ENCODE results near the gene CHL1.

CHL1 gene

GRCh38 chr3:284322-284721 is 87.8 kb downstream of the CHL1 start:
- H3K4me3 ChIP-seq (replicated peaks in 1 of 2; ENCODE audit: low read depth in 2 of 2, low read length in 2 of 2): no peak overlapping the region
- no peak for DNase-seq (ENCODE audit: low read depth in 2 of 2)
- TF ChIP-seq, protein P1, sequence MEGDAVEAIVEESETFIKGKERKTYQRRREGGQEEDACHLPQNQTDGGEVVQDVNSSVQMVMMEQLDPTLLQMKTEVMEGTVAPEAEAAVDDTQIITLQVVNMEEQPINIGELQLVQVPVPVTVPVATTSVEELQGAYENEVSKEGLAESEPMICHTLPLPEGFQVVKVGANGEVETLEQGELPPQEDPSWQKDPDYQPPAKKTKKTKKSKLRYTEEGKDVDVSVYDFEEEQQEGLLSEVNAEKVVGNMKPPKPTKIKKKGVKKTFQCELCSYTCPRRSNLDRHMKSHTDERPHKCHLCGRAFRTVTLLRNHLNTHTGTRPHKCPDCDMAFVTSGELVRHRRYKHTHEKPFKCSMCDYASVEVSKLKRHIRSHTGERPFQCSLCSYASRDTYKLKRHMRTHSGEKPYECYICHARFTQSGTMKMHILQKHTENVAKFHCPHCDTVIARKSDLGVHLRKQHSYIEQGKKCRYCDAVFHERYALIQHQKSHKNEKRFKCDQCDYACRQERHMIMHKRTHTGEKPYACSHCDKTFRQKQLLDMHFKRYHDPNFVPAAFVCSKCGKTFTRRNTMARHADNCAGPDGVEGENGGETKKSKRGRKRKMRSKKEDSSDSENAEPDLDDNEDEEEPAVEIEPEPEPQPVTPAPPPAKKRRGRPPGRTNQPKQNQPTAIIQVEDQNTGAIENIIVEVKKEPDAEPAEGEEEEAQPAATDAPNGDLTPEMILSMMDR (IDR thresholded peaks at IDR 0.05; ENCODE audit: low read depth, low read length): no peak

DNA sequence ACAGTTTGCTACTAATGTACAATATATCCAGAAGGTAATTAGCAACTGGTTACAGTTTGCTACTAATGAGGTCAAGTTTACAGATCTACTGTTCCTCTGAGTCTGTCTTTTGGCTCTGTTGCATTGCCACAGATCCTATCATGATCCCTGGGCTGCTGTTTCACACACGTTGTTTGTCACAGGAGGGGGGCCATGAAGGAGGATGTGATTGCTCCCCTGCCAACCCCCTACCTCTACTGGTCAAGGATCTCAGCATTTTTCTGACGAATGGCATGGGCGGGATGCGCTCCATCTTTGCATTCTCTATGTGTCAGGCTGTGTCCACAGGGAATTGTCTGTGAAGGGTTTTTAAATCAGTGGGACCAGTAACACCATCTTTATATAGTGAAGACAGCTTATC is 91.9 kb downstream of the CHL1 start:
- TF ChIP-seq, protein P1 (IDR thresholded peaks at IDR 0.05; ENCODE audit: low read depth, low read length): no peak
- no peak for DNase-seq (ENCODE audit: low read depth in 2 of 2)
- H3K4me3 ChIP-seq (replicated peaks in 1 of 2; ENCODE audit: low read depth in 2 of 2, low read length in 2 of 2): no peak overlapping the region

DNA sequence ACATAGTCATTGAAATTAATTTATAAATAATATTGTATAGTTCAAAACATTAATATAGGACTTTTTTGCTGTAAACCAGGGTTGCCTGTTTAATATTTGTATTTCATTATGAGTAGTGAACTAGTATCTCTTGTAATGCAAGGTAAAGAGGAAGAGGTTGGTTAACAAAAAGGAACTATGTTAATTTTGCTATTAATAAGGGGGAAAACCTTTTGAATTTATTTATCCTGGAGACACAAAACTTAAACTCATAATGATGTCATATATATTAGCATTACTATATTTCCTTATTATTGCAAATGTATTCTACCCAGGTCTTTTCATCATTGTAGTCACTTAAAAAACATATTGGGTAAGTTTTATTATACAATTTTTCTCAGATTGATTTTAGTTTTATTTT is 94.5 kb downstream of the CHL1 start:
- no peak for DNase-seq (ENCODE audit: low read depth in 2 of 2)
- H3K4me3 ChIP-seq (replicated peaks in 1 of 2; ENCODE audit: low read depth in 2 of 2, low read length in 2 of 2): no peak overlapping the region
- TF ChIP-seq, protein P1 (IDR thresholded peaks at IDR 0.05; ENCODE audit: low read depth, low read length): no peak

DNA sequence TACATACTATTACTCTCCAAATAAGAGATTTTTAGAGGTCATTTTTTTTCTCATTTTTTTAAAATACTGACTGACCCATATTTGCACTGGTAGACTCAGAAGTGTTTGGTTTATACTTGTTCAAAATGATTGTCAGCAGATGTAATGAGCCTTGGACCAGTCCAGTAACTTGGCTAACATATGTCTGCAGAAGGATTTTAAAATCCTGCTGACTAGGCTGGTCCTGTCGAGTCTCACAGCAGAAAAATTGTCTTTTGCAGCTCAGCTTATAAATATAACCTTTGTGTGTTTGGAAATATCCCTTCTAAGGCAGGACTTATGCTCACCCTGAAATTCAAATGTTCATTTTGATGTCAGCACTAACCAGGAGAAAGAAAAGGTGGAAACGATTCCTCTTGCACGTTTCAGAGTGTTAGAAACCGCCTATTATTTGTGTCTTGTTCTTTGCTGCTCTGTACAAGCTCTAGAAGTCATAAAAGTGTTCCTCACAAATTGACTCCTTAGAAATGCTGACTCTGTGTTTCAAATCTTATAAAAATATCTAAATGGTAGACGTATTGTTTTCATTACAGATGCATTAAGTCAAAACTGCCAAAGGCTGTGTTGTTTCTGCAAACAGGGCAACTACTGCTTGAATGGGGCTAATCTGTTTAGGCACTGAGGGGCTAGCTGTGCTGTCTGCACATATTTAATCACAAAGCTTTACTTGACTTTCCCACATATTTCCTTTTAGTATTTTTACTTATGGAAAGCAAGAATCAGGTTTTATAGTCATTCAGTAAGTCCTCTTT is 95.3 kb downstream of the CHL1 start:
- TF ChIP-seq, protein P1 (IDR thresholded peaks at IDR 0.05; ENCODE audit: low read depth, low read length): no peak
- no peak overlapping the region for H3K4me3 ChIP-seq (replicated peaks in 1 of 2; ENCODE audit: low read depth in 2 of 2, low read length in 2 of 2)
- no peak for DNase-seq (ENCODE audit: low read depth in 2 of 2)

DNA sequence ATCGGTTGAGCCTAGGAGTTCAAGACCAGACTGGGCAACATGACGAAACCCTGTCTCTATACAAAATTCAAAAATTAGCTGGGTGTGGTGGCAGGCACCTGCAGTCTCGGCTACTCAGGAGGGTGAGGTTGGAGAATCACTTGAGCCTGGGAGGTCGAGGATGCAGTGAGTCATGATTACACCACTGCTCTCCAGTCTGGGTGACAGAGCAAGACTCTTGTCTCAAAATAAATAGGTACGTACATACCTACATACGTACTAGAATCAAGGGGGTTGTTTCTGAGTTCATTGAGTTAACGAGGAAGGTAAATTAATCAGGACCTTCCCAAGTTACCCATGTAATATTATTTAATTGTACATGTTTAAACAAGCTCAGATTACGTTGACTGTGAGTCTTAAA is 97.5 kb downstream of the CHL1 start:
- no peak overlapping the region for H3K4me3 ChIP-seq (replicated peaks in 1 of 2; ENCODE audit: low read depth in 2 of 2, low read length in 2 of 2)
- TF ChIP-seq, protein P1 (IDR thresholded peaks at IDR 0.05; ENCODE audit: low read depth, low read length): no peak
- no peak for DNase-seq (ENCODE audit: low read depth in 2 of 2)

- H3K4me3 ChIP-seq (replicated peaks in 1 of 2; ENCODE audit: low read depth in 2 of 2, low read length in 2 of 2): no peak overlapping the region
- TF ChIP-seq, protein P1 (IDR thresholded peaks at IDR 0.05; ENCODE audit: low read depth, low read length): no peak
- no peak for DNase-seq (ENCODE audit: low read depth in 2 of 2)
Observed at GRCh38 chr3:294581-294980, 98.0 kb downstream of the CHL1 start.

- TF ChIP-seq, protein P1 (IDR thresholded peaks at IDR 0.05; ENCODE audit: low read depth, low read length): no peak
- no peak overlapping the region for H3K4me3 ChIP-seq (replicated peaks in 1 of 2; ENCODE audit: low read depth in 2 of 2, low read length in 2 of 2)
- DNase-seq (ENCODE audit: low read depth in 2 of 2): no peak
Observed at GRCh38 chr3:295166-295565, 98.6 kb downstream of the CHL1 start.

All from cardiac fibroblast (primary cell).